Kidney tubule cell (primary cell): ENCODE measurements around the gene WASHC4.

ENCODE experiments used
- DNase-seq: peaks from one replicate; pipeline ENCODE4 v3.0.0-alpha.2; 2018; ENCODE audit warnings: low spot score

WASHC4 gene, protein sequence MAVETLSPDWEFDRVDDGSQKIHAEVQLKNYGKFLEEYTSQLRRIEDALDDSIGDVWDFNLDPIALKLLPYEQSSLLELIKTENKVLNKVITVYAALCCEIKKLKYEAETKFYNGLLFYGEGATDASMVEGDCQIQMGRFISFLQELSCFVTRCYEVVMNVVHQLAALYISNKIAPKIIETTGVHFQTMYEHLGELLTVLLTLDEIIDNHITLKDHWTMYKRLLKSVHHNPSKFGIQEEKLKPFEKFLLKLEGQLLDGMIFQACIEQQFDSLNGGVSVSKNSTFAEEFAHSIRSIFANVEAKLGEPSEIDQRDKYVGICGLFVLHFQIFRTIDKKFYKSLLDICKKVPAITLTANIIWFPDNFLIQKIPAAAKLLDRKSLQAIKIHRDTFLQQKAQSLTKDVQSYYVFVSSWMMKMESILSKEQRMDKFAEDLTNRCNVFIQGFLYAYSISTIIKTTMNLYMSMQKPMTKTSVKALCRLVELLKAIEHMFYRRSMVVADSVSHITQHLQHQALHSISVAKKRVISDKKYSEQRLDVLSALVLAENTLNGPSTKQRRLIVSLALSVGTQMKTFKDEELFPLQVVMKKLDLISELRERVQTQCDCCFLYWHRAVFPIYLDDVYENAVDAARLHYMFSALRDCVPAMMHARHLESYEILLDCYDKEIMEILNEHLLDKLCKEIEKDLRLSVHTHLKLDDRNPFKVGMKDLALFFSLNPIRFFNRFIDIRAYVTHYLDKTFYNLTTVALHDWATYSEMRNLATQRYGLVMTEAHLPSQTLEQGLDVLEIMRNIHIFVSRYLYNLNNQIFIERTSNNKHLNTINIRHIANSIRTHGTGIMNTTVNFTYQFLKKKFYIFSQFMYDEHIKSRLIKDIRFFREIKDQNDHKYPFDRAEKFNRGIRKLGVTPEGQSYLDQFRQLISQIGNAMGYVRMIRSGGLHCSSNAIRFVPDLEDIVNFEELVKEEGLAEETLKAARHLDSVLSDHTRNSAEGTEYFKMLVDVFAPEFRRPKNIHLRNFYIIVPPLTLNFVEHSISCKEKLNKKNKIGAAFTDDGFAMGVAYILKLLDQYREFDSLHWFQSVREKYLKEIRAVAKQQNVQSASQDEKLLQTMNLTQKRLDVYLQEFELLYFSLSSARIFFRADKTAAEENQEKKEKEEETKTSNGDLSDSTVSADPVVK

GRCh38 chr12:105107494-105108371, at the start of gene WASHC4:
WASHC4 (plus strand) TSS chr12:105107731; CDS start chr12:105107801, 70 bp downstream.
- peak; percentile 95 for DNase-seq

DNA sequence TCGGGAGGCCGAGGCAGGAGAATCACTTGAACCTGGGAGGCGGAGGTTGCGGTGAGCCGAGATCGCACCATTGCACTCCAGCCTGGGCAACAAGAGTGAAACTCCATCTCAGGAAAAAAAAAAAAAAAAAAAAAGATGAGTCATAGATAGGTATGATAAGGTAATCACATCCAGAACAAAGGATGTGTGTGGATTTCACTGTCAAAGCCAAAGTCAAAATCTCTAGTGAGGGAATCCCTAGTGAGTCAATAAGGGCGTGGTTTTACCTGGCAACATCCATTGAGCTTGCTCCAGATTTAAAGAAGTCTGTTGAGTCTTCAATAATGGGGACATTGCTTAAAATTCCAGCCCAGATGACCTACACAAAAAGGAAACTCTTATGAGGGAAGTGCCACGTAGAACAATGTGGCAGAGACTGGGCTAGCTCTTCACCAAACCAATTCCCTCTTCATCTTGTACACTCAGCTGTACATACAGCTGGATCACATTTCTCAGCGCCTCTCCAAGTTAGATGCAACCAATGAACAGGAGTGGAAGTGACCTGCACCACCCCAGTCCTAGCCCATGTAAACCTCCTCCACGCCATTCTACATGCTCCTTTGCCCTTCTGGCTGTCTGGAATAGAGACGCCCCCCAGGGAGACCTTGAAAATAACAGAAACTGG, 46.7 kb upstream of the WASHC4 start:
- DNase-seq = peak; percentile 63

GRCh38 chr12:105064564-105065178, 42.9 kb upstream of the WASHC4 start:
- no peak for DNase-seq

DNA sequence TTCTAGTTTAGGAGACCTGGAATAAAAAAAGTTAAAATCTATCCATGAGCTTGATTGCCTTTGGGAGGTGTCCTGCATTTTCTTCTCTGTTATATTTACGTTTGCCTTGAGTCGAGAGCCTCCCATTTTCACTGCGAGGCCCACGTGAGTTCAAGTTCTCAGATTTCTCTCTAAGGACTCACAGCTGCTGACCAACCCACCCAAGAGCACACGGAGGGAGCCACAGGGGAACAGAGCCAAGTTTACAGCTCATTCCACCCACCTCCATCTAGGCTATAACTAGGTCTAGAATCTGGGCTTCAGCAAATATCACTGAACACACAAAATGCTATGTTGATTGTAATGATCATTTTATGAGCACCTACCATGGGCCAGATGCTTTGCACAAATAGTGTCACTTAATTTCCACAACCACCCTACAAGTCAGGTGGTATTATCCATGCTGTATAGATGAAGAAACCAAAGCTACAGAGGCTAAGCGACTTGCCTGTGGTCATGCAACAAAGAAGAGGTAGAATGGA, 40.0 kb upstream of the WASHC4 start:
- DNase-seq = no peak

DNA sequence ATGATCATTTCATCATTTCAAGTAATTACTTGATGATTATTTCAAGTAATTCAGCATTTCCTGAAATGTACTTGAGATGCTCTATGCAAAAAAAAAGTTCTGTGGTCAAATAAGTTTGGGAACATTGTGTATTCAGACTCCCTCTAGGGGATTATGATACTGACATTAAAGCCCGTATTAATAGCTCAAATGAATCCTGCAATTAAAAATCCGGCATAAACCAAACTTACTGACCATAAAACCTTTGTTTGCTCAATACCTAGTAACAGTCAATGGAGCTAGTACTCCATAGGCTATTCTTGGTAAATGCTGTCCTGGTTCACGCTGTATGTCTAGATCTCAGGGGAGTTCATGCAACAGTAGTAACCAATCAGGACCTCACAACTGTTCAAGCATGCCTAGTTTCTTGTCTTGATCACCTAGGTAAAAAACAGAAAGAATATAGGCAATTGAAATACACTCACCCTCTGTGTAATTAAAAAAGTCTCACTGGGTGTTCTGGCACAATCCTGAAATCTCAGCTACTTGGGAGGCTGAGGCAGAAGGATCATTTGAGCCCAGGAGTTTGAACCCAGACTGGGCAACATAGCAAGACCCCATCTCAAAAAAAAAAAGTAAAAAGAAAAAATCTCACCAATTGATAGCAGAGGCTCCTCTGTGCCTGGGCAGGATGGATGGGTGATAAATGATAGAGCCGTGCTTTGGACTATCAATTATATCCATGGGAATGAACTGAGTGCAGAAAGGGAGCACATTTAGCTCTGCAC, 37.4 kb upstream of the WASHC4 start:
- no peak for DNase-seq

DNA sequence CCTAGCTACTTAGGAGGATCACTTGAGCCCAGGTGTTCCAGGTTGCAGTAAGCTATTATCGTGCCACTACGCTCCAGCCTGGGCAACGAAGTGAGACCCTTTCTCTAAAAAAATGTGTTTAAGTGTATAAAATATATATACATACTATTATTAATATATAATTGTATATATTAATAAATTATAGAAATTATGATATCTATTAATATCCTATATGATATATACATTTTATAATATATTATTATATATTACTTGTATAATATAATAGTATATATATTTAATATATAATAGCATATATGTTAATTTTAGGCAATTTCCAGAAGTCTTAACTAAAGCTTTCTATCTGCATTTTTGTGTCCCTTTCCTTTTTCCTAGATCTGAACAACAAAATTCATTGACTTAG, 35.5 kb upstream of the WASHC4 start:
- no peak for DNase-seq

DNA sequence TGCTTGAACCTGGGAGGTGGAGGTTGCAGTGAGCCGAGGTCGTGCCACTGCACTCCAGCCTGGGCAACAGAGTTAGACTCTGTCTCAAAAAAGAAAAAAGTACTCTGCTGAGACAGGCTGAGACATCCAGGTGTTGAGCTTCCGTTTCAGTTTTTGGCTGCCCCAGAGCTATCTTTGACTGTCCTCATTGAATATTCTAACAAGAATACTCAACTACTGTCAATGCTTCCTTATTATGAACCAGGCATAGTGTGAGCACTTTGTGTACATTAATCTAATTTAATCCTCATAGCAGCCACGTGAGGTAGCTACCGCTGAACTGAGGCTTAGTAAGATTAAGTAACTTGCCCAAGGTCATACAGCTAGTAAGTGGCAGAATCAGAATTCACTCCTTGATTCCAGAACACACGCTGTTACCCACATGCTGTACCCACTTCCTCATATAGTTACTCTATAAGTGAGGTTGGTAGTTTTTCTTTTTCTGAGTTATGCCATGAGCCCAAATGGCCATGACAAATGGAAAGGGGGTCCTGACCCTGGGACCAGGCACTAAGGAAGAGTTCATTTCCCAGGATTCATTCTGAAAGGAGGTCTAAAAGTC, 34.5 kb upstream of the WASHC4 start:
- DNase-seq = no peak

GRCh38 chr12:105076098-105076497, 31.4 kb upstream of the WASHC4 start:
- peak; percentile 50 for DNase-seq

DNA sequence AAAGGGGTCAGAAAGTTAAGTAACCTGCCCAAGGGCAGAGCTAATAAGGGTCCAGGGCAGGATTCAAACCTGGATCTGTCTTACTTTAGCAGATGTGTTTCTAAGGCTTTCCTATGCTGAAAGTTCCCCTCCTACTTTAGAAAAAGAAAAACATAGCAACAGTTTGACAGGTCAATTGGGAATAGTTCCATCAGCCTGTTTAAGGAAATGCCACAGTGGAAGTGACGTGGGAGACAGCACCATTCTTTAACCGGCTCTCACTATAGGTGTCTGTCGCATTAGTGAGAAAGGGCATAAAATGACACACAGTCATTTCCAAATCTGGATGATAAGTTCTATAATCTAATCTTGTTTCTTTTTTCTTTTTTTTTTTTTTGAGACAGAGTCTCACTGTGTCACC, 30.6 kb upstream of the WASHC4 start:
- DNase-seq = no peak

DNA sequence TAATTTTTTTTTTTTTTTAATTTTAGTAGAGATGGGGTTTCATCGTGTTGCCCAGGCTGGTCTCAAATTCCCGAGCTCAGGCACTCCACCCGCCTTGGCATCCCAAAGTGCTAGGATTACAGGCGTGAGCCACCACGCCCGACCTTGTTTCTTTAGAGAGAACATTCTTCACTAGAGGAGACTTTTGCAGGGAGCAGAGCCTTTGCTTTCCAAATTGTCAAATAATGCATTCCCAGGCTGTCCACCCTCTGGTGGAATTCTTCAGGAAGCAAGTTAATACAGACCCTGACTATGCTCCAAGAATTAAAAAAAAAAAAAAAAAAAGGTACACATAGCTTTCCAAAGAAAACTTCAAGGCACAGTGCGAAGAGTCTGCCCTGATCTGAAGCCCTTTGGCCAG, 30.1 kb upstream of the WASHC4 start:
- no peak for DNase-seq

DNA sequence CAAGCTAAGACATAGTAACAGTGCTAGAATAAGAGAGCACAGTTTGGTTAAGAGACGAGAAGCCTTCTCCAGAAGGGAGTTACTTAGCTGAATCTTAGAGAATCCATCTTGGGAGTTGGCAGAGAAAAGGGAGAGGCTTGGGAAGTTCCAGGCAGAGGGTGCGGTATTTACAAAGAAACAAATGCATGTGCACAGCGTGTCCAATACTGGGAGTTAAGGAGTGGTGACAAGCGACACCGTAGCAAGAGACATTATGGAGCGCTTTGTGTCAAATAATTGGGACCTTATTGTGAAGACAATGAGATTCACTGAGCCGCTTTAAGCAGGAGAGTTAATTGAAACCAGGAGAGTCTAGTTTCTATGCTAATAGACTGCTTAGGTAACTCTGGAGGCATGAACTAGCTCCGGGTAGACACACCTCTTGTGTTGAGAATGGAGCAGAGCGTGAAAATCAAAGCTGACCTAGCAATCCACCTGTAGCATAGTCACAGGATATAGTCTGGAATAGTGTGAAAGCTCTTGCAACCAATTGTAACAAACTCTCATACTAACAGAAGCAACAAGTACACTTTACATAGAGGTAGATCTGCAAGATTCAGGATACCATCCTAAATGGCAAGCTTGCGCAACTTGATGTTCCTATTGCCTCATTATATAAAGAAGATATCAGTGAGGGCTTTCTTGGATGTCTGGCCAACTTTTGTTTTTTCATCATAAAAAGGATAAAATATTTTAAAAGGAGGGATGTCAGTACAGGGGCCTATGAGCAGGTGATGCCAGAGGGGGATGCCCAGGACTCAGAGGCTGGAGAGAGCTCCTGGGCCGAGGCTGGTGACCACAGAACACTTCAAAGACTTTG, 28.6 kb upstream of the WASHC4 start:
- peak; percentile 13 for DNase-seq

GRCh38 chr12:105083031-105083430, 24.5 kb upstream of the WASHC4 start:
- no peak for DNase-seq

- DNase-seq = peak; percentile 13
Measured at GRCh38 chr12:105083551-105084105, 23.9 kb upstream of the WASHC4 start.

DNA sequence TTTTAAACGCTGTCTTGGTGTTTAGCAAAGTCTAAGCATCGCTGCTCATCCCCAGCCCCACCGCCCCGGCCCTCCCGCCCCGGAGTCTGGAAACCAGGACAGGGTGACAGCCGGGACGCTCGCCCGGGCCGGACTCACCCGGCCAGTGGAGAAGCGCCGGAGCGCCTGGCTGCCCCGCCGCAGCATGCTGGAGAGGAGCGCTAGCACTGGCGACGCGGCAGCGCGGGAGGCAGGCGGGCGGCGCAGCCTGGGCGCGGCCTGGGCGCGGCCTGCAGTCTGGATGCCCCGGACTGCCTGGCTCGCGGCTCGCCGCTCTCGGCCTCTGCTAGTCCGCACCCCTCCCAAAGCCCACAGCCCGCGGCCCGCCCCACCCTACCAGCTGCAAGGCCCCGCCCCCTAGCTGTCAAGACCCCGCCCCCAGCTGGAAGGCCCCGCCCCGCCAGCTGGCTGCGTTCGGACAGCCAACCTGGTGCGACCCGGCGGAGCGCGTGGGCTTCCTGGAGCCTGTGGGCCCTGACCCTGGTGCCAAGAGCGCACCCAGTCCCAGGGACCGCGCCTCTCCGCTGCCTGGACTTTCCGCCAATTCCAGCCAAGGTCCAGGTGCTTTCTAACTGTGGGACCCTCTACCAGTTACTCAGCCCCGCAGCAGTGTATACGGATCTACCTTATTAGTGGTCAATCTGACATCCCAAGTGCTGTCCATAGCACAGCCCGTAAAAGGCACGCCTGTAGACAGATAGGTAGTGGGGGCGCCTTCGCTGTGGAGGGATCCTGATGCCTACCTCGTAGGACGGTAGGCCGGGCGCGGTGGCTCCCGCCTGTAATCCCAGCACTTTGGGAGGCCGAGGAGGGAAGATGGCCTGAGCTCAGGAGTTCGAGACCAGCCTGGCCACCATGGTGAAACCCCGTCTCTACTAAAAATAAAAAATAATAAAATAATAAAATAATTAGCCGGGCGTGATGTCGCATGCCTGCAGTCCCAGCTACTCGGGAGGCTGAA, 23.0 kb upstream of the WASHC4 start, which contains the start of gene ALDH1L2:
Gene ALDH1L2 (minus strand): TSS at position 208 of the 1,000 bp plus-strand sequence. CDS start 22 bp downstream, at position 186.
- DNase-seq = peak; percentile 72

DNA sequence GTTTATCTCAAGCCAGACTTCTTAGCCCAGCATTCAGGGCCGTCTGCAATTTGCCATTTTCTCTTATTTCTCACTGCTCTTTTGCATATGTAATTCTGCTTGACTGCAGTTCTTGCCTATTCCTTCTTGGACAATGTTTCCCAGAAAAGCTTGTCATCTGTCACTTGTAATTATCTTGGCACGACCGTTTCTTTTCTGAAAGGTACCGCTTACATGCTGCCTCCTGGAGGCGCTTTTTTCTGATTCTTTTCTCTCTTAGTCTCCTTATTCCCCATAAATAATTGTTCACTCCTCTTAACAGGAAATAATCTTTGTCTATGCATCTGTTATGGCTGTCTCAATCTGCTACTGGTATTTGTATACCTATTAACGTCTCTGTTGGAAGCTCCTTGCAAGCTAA, 22.0 kb upstream of the WASHC4 start:
- DNase-seq = no peak

GRCh38 chr12:105089817-105090216, 17.7 kb upstream of the WASHC4 start:
- DNase-seq = no peak
